Heart left ventricle (tissue), 13 donors: ENCODE data around the gene BET1L.

Source experiments
- CTCF ChIP-seq, 12 donors: fragments of 200-600 bp; sonication (generic) in 4 of 12; IDR thresholded peaks; one replicate each; pipeline versions ENCODE4 v1.5.0 to v1.8.0; 2018 to 2022; ENCODE audit warnings: antibody characterized with exemption in 12 of 12, mild to moderate bottlenecking in 5 of 12
- POLR2A ChIP-seq, 2 donors: fragments of 450-650 bp; IDR thresholded peaks; one replicate each; pipeline ENCODE4 v1.6.1; 2017; ENCODE audit warnings: antibody characterized with exemption in 2 of 2, mild to moderate bottlenecking in 2 of 2, moderate library complexity in 2 of 2
- donor health status: ischemic (EF 13 %, LVEDD 7.1; RV severe dilation, severe dysfunction).
- donor health status: DM: no; HTN: yes; CAD: no.
- donor health status: DM: no; HTN: no; CAD: no.
- donor health status: ischemic (EF 25% LVEDD 6.9; RV normal size, moderate dysfunction).
- donor health status: ischemic (EF 25% LVEDD 5.7; RV mildly dilated, moderate dysfunction).
- donor health status: ischemic (EF 35%, LVEDD 5.7; RV mildly dilated, moderate dysfunction).
- donor health status: nonischemic (EF 11% LVEDD 7.7; RV severe dilation, severe dysfunction).
- donor health status: DM: yes; HTN: yes; CAD: no.
- donor health status: PGD.
- donor health status: ischemic (EF 29% LVEDD 5.4; RV normal size, mild dysfunction).
- donor health status: nonischemic (EF 23%, LVEDD 6.1; RV moderate dilation, normal function).

DNA sequence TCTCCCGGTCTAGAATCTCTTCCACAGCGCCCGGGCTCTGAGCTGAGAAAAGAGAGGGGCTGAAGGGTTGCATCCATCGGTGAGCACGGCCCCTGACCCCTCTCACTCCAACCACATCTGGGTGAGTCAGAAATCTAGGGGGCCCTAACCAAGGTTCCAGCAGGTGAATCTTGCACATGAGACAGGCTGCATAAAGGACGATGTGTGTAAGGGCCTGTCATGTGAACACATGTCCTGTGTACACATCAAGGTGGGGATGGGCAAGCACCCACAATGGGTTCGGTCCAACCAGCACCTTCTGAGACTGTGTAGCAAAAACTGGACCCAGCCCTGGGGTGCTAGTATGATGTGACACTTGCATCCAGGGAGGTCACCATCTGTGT, 1.2 kb downstream of the BET1L start:
- TF ChIP-seq CTCF (IDR thresholded peaks at IDR 0.05), result no peak
- TF ChIP-seq POLR2A (IDR thresholded peaks at IDR 0.05), result no peak
